Measurements from ENCODE around the gene SUN2. TPM values are rescaled to one million over a fixed set of nuclear protein-coding genes. Genes with fewer than 3 reads are reported as not detected.

The SUN2 gene
- total and polyA plus RNA-seq, 10 of the 15 experiments (the other 5 are each of a cell fraction or from before 2014, with no cell fraction given): 0.18 to 107 (median 35.9) TPM

- WGBS (ENCODE audit: insufficient coverage, insufficient replicate concordance, low lambda C conversion rate, missing lambda C conversion rate): 75% methylated on average over 6 of the region's 6 CpGs
- H3K27me3 ChIP-seq (replicated peaks in 1 of 2; ENCODE audit: control insufficient read depth in 2 of 2, insufficient read depth in 2 of 2, low read length in 1 of 2): no peaks in the 10 kb centered on the region
- H3K27ac ChIP-seq (ENCODE audit: control insufficient read depth, insufficient read depth): no peak overlapping the region
- no peak overlapping the region for H3K9ac ChIP-seq (ENCODE audit: control insufficient read depth, insufficient read depth, low read length)
- no TSS peak for BruUV-seq (replicated peaks)
- RAD21 ChIA-PET (ENCODE audit: unreplicated experiment): no interaction called here
- ATAC-seq (no peak), FAIRE-seq (no peak), DNase-seq (ENCODE audit: low read depth, low spot score) (no peak)
- POLR2A ChIA-PET: interaction anchor here (1.1 kb wide), 1 partner anchor 42 kb away, joined by 3 read pairs; no protein-coding TSS in a partner anchor
- H3K36me3 ChIP-seq (ENCODE audit: control insufficient read depth in 2 of 2, insufficient read depth in 2 of 2, low read length in 1 of 2): no peaks in the 10 kb centered on the region
- TF ChIP-seq HDGF (IDR thresholded peaks at IDR 0.05) (no peak), SRF (IDR thresholded peaks at IDR 0.05; ENCODE audit: low read depth in 2 of 2, low read length in 2 of 2) (no peak), REST (IDR thresholded peaks at IDR 0.05; ENCODE audit: low read depth, low read length) (no peak), ZBTB4 (CRISPR knock-in tag; IDR thresholded peaks at IDR 0.05) (no peak), RELB (IDR thresholded peaks at IDR 0.05; ENCODE audit: low read depth) (no peak), CHD1 (IDR thresholded peaks at IDR 0.05; ENCODE audit: low read depth, low read length) (no peak), ZNF217 (IDR thresholded peaks at IDR 0.05) (no peak), CBFB (IDR thresholded peaks at IDR 0.05; ENCODE audit: low read depth) (no peak), FOXK2 (IDR thresholded peaks at IDR 0.05) (no peak)
- H3K79me2 ChIP-seq (ENCODE audit: control insufficient read depth, insufficient read depth, low read length): no peaks in the 10 kb centered on the region
- SMC1A ChIA-PET (ENCODE audit: uncharacterized antibody, unreplicated experiment): no interaction called here
- 0 out of 2 replicates have a peak, but pooled peaks cover 3% of the 10 kb centered on the region for H3K4me1 ChIP-seq (ENCODE audit: control insufficient read depth, insufficient read depth, low read length)
- in situ Hi-C loops (cut with MboI): no loop called here
- H4K20me1 ChIP-seq (ENCODE audit: control insufficient read depth, insufficient read depth): no peaks in the 10 kb centered on the region
- no peak overlapping the region for H3K4me3 ChIP-seq
- intact Hi-C loops (cut with micrococcal nuclease; ENCODE audit: unreplicated experiment): no loop called here
- CTCF ChIA-PET: no interaction called here
- no peaks in the 10 kb centered on the region for H3K9me3 ChIP-seq (replicated peaks; ENCODE audit: control insufficient read depth, insufficient read depth, low read length)
- H2AFZ ChIP-seq (ENCODE audit: control insufficient read depth, low read depth, low read length): no peak overlapping the region
- no peak overlapping the region for H3K4me2 ChIP-seq (ENCODE audit: control insufficient read depth, insufficient read depth)
Measured at GRCh38 chr22:38788846-38789245, 33.0 kb upstream of the SUN2 start.

All from GM12878 (cell line).